Chondrocyte (in vitro differentiated cells): ENCODE measurements around the gene MRPL55. TPM values are rescaled to one million over a fixed set of nuclear protein-coding genes. Genes with fewer than 3 reads are reported as not detected.

Experiments
- DNase-seq: peaks from one replicate; pipeline ENCODE4 v3.0.0; 2021; ENCODE audit warnings: mixed read lengths, low spot score
- H3K27ac Mint-ChIP-seq: one replicate; pipeline ENCODE4 v1.8.0; 2021; ENCODE audit warnings: mild to moderate bottlenecking, moderate library complexity, mixed read lengths; ENCODE audit not compliant: unreplicated experiment
- H3K27me3 Mint-ChIP-seq: 2 replicates; pipeline ENCODE4 v1.8.0; 2021; ENCODE audit warnings: low read depth, mixed read lengths
- H3K36me3 Mint-ChIP-seq: 2 replicates; pipeline ENCODE4 v1.8.0; 2021; ENCODE audit warnings: low read depth, mixed read lengths
- H3K4me1 Mint-ChIP-seq: 2 replicates; pipeline ENCODE4 v1.8.0; 2021; ENCODE audit warnings: low read depth, mild to moderate bottlenecking, mixed read lengths
- H3K4me3 Mint-ChIP-seq: one replicate; pipeline ENCODE4 v1.8.0; 2021; ENCODE audit warnings: mild to moderate bottlenecking, moderate library complexity, mixed read lengths; ENCODE audit not compliant: unreplicated experiment
- H3K9me3 Mint-ChIP-seq: 2 replicates; pipeline ENCODE4 v1.8.0; 2021; ENCODE audit warnings: low read depth, mixed read lengths
- CTCF ChIP-seq: fragments of 200-600 bp; sonication (generic); IDR thresholded peaks from 2 replicates; pipeline ENCODE4 v1.5.0; 2021; ENCODE audit warnings: antibody characterized with exemption, mild to moderate bottlenecking, moderate library complexity
- total RNA-seq: library from RNA; stranded (reverse); gene quantifications from 3 replicates; pipeline ENCODE4 v1.2.1, GENCODE V29; 2021

MRPL55 gene
- total RNA-seq, 1 donor from 2014 or later, result 48.6 TPM

- no peak for DNase-seq
- TF ChIP-seq CTCF, result no peak
- Mint-ChIP-seq H3K4me1 (peaks cover 9% of the 10 kb centered on the region), H3K27me3 (peaks cover 17% of the 10 kb centered on the region), H3K36me3 (no peaks in the 10 kb centered on the region), H3K4me3 (no peak overlapping the region), H3K27ac (no peak overlapping the region), H3K9me3 (no peaks in the 10 kb centered on the region)
Observed at GRCh38 chr1:228064296-228064695, 44.8 kb downstream of the MRPL55 start.

GRCh38 chr1:228063251-228064191, 45.6 kb downstream of the MRPL55 start:
- Mint-ChIP-seq H3K9me3 (no peaks in the 10 kb centered on the region), H3K27ac (no peak overlapping the region), H3K27me3 (peaks cover 19% of the 10 kb centered on the region), H3K4me1 (peaks cover 9% of the 10 kb centered on the region), H3K36me3 (no peaks in the 10 kb centered on the region), H3K4me3 (no peak overlapping the region)
- TF ChIP-seq CTCF, result no peak
- no peak for DNase-seq

- TF ChIP-seq CTCF, result no peak
- no peaks in the 10 kb centered on the region for H3K36me3 Mint-ChIP-seq
- no peak overlapping the region for H3K27ac Mint-ChIP-seq
- no peaks in the 10 kb centered on the region for H3K9me3 Mint-ChIP-seq
- DNase-seq, result no peak
- H3K4me3 Mint-ChIP-seq, result no peak overlapping the region
- H3K4me1 Mint-ChIP-seq, result peaks cover 9% of the 10 kb centered on the region
- H3K27me3 Mint-ChIP-seq, result peaks cover 25% of the 10 kb centered on the region
Observed at GRCh38 chr1:228062812-228063211, 46.3 kb downstream of the MRPL55 start.

DNA sequence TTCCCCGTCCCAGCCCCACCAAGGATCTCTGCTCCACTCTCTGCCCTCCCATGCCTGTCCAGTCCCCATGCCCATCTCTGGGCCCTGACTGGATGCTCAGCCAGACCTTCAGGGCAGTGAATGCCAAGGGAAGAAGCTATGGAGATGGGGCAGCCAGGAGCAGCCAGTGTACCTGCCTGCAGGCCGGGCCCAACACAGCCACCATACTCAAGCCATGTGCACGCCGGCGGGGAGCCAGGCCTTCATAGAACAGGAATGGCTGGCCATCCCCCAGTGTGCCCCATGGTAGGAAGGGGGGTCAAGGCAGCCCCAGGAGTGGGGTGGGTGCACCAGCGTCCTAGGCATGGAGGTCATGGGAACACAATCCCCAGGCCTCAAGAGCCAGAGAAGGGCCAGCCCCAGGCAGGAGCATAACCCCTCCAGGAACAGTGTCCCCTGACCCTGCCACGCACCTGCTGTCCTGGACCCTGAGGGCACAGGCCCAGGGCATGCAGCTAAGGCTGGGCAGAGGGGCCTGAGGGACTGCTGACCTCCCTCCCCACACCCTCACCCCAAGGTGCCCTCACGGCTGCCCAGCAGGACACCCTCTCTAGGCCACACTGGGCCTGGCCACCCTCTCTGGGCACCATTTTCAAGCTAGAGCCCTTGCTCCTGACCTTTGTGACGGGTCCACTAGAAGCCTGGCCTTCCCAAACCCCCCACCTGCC, 46.9 kb downstream of the MRPL55 start:
- no peak overlapping the region for H3K4me3 Mint-ChIP-seq
- no peak overlapping the region for H3K27ac Mint-ChIP-seq
- H3K4me1 Mint-ChIP-seq, result peaks cover 9% of the 10 kb centered on the region
- DNase-seq, result no peak
- TF ChIP-seq CTCF, result no peak
- no peaks in the 10 kb centered on the region for H3K36me3 Mint-ChIP-seq
- H3K27me3 Mint-ChIP-seq, result peaks cover 28% of the 10 kb centered on the region
- no peaks in the 10 kb centered on the region for H3K9me3 Mint-ChIP-seq

DNA sequence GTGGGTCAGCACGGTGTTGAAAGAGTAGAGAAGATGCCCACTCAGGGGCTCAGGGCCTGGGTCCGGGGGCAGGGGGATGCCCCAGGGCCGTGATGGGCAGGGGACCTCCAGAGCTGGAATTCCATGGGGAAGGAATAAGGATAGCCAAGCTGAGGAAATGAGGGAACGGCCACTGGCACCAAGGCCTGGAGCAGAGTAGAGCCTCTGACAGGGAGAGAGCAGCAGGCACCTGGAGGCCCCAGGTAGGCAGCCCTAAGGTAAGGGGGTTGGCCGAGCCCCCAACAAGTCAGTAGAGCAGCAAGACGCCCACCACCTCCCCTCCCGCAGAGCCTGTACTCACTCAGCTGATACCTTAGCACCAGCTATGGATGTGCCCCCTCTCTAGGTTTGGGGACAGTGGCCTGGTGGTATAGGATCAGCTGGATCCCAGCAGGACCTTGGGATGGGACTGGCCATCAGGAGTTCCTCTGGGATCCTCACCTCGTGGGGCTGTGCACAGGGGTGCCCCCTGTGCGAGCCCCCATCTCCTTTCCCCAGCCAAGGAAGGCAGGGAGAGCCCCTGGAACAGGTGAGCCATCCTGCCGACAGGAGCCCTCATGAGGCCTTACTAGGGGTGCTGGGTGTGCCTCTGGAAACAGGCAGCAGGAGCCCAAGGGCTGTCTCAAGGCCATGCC, 47.6 kb downstream of the MRPL55 start:
- no peak overlapping the region for H3K27ac Mint-ChIP-seq
- no peaks in the 10 kb centered on the region for H3K36me3 Mint-ChIP-seq
- DNase-seq, result peak; percentile 63
- TF ChIP-seq CTCF, result no peak
- H3K4me3 Mint-ChIP-seq, result no peak overlapping the region
- peaks cover 31% of the 10 kb centered on the region for H3K27me3 Mint-ChIP-seq
- peaks cover 9% of the 10 kb centered on the region for H3K4me1 Mint-ChIP-seq
- no peaks in the 10 kb centered on the region for H3K9me3 Mint-ChIP-seq
